ENCODE data around the gene LRRC53.

GRCh38 chr1:74425676-74426075, 86.7 kb downstream of the LRRC53 start:
- TF ChIP-seq EZH2phosphoT487 (IDR thresholded peaks at IDR 0.05; ENCODE audit: borderline replicate concordance, low read length) (no peak), CTCF (IDR thresholded peaks at IDR 0.05; ENCODE audit: low read depth, low read length, poor library complexity, severe bottlenecking) (no peak)
